GM19467 (cell line): Measurements from ENCODE around the gene TBC1D8.
A peak's percentile ranks its signal among the peaks of the same experiment; 100 is the strongest.

Experiments
- ATAC-seq: cut with Tn5 transposase; IDR thresholded peaks from one replicate; pipeline ENCODE4 v1.9.1; 2021; ENCODE audit warnings: mild to moderate bottlenecking, moderate library complexity; ENCODE audit not compliant: unreplicated experiment

The TBC1D8 gene

GRCh38 chr2:101004620-101005325 lies 146.4 kb downstream of the TBC1D8 start:
- ATAC-seq, result no peak

- no peak for ATAC-seq
These were observed 147.9 kb downstream of the TBC1D8 start for GRCh38 chr2:101003278-101003775.

- ATAC-seq, result no peak
These were observed 148.5 kb downstream of the TBC1D8 start for GRCh38 chr2:101002562-101003277.

GRCh38 chr2:101001691-101002561 lies 149.3 kb downstream of the TBC1D8 start, which contains the start of gene RPL31:
Gene RPL31, plus strand, starts transcription at chr2:101002289. Its CDS starts 413 bp downstream, at chr2:101002702.
- peak; percentile 93 for ATAC-seq

- ATAC-seq, result no peak
These were observed 151.2 kb downstream of the TBC1D8 start for GRCh38 chr2:100999995-101000394.

- ATAC-seq, result no peak
These were observed 153.0 kb downstream of the TBC1D8 start for GRCh38 chr2:100998235-100998573.

GRCh38 chr2:100997509-100998234 lies 153.5 kb downstream of the TBC1D8 start:
- ATAC-seq, result no peak

GRCh38 chr2:100995309-100996075 lies 155.7 kb downstream of the TBC1D8 start:
- ATAC-seq, result no peak

GRCh38 chr2:100993294-100993693 lies 157.9 kb downstream of the TBC1D8 start:
- ATAC-seq, result no peak

GRCh38 chr2:100992262-100992661 lies 158.9 kb downstream of the TBC1D8 start:
- no peak for ATAC-seq

- no peak for ATAC-seq
These were observed 159.8 kb downstream of the TBC1D8 start for GRCh38 chr2:100991404-100991773.

- ATAC-seq, result no peak
These were observed 160.4 kb downstream of the TBC1D8 start for GRCh38 chr2:100990650-100991403.

GRCh38 chr2:100990166-100990565 lies 161.0 kb downstream of the TBC1D8 start:
- no peak for ATAC-seq

GRCh38 chr2:100989666-100990065 lies 161.5 kb downstream of the TBC1D8 start:
- ATAC-seq, result no peak

- no peak for ATAC-seq
These were observed 162.4 kb downstream of the TBC1D8 start for GRCh38 chr2:100988630-100989417.

GRCh38 chr2:100987974-100988373 lies 163.2 kb downstream of the TBC1D8 start:
- no peak for ATAC-seq

GRCh38 chr2:100987536-100987935 lies 163.6 kb downstream of the TBC1D8 start:
- ATAC-seq, result no peak

GRCh38 chr2:100986157-100986556 lies 165.0 kb downstream of the TBC1D8 start:
- ATAC-seq, result no peak
